HG02943 (cell line): ENCODE measurements around the gene IQCC.
"Not testable (repeated sequence)": the region's sequence is repeated elsewhere in the genome, so short reads cannot be mapped to it uniquely, and the experiment has no call there.

Experiments
- ATAC-seq: cut with Tn5 transposase; IDR thresholded peaks from one replicate; pipeline ENCODE4 v1.9.1; 2021; ENCODE audit warnings: mild to moderate bottlenecking, low read depth, moderate library complexity; ENCODE audit not compliant: unreplicated experiment

The IQCC gene

DNA sequence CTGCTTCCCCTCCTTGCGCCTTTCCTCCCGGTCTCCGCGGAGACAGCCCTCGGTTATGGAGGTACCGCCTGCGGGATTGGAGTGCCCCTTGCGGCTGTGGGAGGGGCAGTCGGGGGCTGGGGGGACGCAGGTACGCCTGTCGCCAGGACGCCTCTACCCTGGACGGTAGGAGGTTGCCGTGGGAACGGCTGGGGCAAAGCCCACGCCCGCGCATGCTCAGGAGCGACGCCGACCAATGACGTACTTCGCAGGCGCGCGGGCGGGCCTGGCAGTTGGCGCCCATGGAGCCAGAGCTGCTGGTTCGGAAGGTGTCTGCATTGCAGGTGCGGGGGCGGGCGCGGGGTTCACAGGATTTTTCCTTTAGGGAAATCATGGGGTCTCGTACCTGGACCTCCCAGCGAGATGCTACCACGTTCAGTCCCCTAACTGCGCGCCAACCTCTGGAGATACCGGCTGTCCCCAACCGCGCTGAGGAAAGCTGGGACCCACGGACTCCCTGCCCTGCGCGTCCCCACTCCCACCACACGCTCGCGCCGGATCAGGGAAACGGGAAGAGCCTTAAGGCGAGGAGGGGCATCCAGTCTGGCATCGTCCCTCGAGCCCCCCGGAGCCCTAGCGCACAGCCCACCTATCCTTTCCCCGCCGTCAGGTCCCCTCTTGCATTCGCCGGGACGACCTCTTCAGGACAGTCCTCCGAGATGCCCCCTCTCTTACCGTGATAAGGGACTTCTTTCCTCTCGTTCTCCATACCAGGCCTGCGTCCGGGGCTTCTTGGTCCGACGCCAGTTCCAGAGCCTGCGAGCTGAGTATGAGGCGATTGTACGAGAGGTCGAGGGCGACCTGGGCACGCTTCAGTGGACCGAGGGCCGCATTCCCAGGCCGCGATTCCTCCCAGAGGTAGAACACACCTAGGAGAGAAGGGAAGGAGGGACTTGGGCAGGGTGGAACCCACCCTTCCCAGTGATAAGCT lies at the start of gene IQCC:
TSS of gene IQCC (plus strand) at position 271 of the 970 bp plus-strand sequence. CDS start at position 282, 11 bp downstream.
- no peak for ATAC-seq

DNA sequence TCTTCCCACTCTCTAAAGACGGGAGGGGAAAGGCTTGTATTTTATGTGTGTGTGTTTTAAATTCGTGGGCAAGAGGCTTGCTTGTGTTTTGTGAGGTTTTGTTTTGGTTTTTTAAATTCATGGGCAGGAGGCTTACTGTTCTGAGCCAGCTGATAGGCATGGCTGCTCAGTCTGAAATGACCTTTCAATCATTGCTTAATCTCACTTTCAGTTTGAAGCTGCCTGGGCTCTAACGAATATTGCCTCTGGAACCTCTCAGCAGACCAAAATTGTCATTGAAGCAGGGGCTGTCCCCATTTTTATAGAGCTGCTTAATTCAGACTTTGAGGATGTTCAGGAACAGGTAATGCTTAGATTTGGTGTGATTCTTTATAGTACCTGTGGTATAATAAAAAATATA lies 46.3 kb upstream of the IQCC start:
- ATAC-seq = no peak

DNA sequence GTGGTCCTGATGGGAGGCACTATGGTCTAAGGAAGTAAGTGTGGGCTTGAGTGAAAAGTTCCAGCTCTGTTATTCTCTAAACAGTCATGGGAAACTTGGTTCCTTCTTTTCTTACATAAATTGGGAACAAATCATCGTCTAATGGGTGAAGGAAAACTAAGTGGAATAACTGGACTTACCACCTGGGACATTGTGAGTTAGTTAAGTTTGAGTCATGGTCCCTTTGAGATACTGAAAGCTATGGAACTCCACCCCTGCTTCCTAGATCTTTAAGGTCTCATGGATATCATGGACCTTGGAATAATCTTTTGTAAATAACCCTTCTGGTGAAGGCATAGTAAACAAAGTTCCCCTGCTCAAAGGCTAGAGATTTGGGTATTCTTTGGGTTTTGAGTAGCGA lies 42.1 kb upstream of the IQCC start:
- no peak for ATAC-seq

GRCh38 chr1:32165633-32166032 lies 39.8 kb upstream of the IQCC start:
- ATAC-seq = not testable (repeated sequence)

DNA sequence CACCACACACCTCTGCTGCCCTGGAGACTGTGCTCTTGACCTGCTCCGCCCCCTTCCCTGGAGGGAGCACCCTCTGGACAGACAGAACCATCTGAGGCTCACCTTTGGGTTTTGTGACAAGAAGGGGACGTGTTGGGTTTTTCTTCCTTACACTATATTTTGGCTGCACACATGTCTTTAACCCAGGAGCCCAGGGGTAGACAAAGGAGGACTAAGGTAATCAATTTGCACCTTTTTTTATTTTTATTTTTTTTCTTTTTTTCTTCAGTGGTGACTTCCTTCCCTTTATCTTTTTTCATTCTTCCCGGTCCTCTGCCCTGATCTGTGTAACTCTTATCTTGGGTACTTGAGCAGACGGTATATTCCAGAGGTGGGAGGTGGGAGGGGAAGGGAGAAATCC lies 34.5 kb upstream of the IQCC start:
- ATAC-seq = no peak

GRCh38 chr1:32172621-32173245 lies 32.7 kb upstream of the IQCC start:
- no peak for ATAC-seq

DNA sequence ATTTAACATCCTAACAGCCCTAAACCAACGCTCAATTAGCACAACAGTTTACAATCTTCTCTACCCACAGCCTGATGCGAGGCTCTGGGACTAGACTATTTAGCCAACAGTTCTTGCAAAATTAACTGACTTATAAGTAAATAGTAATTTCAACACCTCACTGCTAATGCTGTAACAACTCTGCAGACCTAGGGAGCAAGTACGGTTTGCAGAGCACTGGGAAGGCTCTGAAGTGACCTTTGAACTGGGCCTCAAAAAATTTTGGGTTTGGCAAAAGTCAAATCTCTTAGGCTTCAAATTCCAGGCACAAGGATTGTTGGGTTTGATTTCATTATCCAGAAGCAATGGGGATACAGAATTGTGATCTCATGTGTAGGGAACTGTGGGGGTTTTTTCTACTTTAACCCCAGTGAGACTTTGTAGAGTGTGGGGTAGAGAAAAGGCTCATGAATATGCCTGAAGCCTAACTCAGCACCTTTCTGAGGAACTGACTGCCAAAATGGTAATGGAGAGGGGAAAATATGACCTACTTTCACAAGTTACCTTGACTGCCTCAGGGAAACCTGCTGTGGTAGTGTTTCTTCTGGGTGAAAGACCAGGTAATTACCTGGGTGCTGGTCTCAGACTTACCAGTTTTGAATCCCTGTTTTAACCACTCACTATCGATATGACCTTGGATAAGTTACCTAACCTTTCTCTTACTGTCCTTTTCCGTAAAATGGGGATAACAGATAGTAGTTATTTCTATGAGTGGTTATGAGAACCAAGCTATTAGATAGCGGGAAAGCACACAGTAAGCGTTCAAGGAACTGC lies 26.9 kb upstream of the IQCC start:
- no peak for ATAC-seq

DNA sequence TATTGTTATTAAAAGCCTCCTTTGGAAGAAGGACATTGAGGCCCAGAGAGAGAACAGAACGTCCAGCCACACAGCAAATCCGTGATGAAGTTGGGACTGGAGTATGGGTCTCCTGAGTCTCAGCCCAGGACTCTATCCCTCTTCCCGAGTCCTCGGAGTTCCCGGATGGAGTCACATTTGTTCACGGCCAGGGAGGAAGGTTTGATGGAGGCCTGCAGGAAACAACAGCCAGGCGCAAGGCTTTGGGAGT lies 26.4 kb upstream of the IQCC start:
- ATAC-seq = no peak

- ATAC-seq = peak; percentile 75
These were observed 25.9 kb upstream of the IQCC start, which contains the start of gene TXLNA for GRCh38 chr1:32179443-32180185. TSS of gene TXLNA (plus strand) at chr1:32179675. CDS start at chr1:32180346, 671 bp downstream.

DNA sequence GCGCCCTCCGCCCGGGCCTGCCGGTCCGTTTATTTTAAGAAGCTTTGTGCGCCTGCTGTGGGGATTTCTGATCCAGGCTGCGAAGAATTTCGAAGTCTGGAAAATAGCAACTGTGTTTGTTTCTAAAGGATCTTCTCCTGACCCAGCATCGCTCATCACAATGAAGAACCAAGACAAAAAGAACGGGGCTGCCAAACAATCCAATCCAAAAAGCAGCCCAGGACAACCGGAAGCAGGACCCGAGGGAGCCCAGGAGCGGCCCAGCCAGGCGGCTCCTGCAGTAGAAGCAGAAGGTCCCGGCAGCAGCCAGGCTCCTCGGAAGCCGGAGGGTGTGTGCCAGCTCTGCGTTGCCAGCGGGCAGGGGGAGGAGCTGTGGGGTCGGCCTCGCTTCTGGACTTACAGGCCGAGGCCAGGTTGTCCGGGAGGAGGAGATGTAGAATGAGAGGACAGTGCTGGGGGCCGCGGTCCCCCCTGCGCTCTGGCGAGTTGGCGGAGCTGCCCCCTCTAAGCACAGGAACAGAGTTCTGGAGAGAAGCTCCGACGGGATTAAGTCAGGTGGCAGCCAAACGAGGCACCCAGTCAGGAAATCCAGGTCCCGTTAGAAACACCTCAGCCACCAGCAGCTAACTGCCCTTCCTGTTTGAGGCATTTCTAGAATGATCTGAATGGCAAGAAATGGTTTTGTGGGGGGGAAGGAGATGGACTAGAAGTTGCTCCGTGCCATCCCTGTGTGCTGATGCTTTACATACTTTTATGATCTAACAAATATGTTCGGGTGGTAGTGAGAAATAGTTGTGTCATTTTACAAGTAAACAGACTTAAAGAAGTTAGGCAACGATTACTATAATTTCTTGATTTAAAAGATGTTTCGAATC lies 25.0 kb upstream of the IQCC start:
- ATAC-seq = no peak

DNA sequence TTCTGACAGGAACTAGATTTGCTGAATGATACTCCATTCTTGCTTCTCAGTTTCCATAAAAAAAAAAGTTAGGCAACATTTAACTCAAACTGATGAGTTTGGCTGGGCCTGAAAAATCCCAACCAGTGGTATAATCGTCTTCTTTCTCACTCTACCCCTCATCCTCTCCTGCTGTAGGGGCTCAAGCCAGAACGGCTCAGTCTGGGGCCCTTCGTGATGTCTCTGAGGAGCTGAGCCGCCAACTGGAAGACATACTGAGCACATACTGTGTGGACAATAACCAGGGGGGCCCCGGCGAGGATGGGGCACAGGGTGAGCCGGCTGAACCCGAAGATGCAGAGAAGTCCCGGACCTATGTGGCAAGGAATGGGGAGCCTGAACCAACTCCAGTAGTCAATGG lies 24.4 kb upstream of the IQCC start:
- ATAC-seq = no peak

DNA sequence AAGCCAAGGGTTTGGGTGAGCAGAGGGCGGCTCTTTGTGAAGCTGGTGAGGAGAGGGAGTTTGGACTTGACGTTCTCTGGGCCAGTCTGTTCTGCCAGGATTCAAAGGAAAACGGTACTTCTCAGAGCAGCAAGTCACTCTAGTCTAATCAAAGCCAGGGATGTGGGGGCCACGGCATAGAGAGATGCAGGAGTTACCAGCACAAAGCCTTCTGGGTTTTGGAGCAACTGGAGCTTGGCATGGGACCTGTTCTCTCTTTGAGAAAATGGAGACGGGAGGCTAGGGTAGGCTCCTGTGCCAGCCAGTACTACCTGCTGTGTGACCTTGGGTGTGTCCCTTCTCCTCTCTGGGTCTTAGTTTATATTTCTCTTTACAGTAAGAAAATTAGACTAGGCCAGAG lies 23.9 kb upstream of the IQCC start:
- no peak for ATAC-seq

DNA sequence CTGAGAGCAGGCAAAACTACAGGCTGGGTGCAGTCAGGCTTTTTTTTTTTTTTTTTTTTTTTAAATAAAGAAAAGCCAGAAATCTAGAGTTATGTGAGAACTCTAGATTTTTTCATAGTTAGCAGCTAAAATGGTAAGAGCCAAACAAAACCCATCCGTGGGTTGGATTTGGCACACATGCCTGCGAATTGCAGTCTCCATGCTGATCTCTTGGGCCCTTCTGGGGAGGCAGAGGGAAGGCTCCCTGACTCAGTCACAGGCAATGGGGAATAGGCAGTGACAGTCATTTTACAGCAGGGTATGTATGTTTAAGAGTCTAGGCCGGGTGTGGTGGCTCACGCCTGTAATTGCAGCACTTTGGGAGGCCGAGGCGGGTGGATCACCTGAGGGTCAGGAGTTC lies 23.4 kb upstream of the IQCC start:
- ATAC-seq = no peak

DNA sequence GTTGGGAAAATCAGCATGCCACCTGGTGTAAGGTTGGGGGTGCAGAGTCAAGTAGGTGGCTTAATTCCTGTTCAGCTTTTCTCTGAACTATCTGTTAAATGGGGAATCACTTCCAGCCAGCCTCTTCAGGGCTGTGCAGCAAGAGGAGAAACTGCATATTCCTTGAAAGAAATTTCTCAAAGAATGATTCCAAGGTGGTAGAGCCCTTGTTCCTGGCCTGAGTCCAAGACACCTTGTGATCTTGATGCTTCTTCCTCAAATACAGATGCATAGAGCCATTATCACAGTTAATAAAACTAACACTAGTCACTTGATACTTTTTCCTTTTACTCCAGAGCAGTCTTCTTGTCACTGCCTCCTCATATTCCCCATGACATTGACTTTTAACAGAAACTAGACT lies 20.8 kb upstream of the IQCC start:
- no peak for ATAC-seq

DNA sequence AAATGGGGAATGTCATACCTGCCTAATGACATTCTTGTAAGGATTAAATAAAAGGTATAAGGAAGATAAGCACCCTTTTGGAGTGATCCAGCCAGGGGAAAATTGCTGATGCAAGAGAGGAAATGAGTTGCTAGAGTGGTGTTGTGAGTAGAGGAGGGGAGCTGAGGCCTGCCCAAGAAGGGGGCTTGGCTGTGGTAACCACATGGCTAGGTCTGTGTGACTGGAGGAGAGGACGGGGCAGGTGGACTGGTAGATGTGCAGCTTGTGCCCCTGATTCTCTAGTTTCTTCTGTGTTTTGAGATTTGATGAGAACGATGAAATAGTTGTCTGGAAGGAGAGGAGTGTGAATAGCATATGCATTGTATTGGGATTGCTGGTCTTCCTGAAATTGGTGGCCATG lies 19.4 kb upstream of the IQCC start:
- ATAC-seq = no peak

DNA sequence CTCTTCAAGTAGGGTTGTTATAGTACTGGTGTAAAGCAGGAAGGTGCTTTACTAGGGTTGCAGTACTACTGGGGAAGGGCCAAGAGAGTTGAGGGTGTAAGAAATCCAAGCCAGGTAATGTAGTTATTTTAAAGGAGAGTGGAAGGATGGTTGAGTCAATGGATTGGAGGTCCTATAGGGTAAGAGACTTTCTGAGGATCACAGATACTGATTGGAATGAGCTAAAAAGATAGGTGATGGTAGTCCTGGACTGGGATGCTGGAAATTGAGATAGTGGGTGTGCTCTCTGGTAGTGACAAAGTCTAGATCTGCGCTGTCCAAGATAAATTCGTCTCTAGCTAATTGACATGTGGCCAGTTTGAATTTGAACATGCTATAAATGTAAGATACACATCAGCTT lies 19.0 kb upstream of the IQCC start:
- no peak for ATAC-seq

DNA sequence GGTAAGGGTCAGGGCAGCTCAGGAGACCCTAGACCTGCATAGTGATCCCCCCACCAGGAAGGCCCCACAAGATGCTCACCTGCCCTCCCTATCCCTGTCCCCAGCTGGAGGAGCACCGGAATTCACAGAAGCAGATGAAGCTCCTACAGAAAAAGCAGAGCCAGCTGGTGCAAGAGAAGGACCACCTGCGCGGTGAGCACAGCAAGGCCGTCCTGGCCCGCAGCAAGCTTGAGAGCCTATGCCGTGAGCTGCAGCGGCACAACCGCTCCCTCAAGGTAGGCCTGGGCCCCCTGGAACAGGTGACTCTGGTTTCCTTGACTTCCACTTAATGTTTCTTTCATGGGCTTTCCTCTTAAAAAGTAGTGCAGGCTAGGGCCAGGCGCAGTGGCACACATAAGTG lies 17.6 kb upstream of the IQCC start:
- no peak for ATAC-seq

DNA sequence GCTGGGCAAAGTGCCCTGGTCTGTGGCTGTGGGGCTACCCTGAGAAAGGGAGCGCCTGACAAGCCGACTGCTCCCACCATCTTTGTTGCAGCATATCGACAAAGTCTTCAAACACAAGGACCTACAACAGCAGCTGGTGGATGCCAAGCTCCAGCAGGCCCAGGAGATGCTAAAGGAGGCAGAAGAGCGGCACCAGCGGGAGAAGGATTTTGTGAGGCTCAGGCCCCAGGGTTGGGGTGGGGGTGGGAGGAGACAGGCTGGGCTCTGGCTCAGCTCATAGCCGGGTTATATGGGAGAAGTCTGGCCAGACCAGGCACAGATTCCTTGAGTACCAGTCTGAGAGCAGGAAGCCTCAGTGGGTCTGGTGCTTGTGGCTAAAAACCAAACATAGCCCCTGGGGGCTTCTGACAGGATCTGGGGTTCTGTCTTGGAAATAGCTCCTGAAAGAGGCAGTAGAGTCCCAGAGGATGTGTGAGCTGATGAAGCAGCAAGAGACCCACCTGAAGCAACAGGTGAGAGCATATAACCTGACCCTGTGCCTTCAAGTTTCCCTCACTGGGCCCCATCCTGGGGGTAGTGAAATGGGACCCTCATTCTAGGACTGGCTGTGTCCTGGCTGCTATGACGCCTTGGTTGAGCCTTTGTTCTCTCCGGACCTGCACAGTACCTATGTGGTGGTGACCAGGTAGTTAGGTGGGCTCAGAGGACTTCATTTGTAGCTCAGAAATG lies 13.1 kb upstream of the IQCC start:
- no peak for ATAC-seq

- ATAC-seq = no peak
These were observed 10.5 kb upstream of the IQCC start for GRCh38 chr1:32194984-32195383.
